K562 (cell line): ENCODE data around the gene TTC28. TPM values are rescaled to one million over a fixed set of nuclear protein-coding genes. Genes with fewer than 3 reads are reported as not detected.
A peak's percentile ranks its signal among the peaks of the same experiment; 100 is the strongest.

Experiments used
- CBFA2T2 ChIP-seq: fragments of 450-650 bp; conservative IDR thresholded peaks from 2 replicates; pipeline ENCODE4 v1.6.1; 2017; ENCODE audit warnings: mild to moderate bottlenecking
- POLR2A ChIP-seq: fragments of 450-650 bp; conservative IDR thresholded peaks from 2 replicates; pipeline ENCODE4 v1.6.1; 2016
- RBM14 ChIP-seq: fragments of 200-400 bp; formaldehyde crosslinking; IDR thresholded peaks from 2 replicates; pipeline ENCODE4 v1.6.1; 2018; ENCODE audit warnings: low read depth, mild to moderate bottlenecking, low read length, moderate library complexity, borderline replicate concordance; ENCODE audit not compliant: insufficient read depth
- SMARCE1 ChIP-seq: fragments of 450-650 bp; IDR thresholded peaks from 2 replicates; pipeline ENCODE4 v1.7.1; 2016; ENCODE audit warnings: mild to moderate bottlenecking
- SOX6 ChIP-seq: fragments of 450-650 bp; IDR thresholded peaks from 2 replicates; pipeline ENCODE4 v1.6.1; 2014; ENCODE audit warnings: mild to moderate bottlenecking
- TBL1XR1 ChIP-seq, 2 experiments: IDR thresholded peaks; 2 replicates each; pipeline ENCODE4 v1.6.1; 2012; ENCODE audit warnings: improper control_type of control experiment in 2 of 2, low read length in 2 of 2, mild to moderate bottlenecking in 1 of 2
- XRCC4 ChIP-seq: IDR thresholded peaks from one replicate; pipeline ENCODE4 v1.6.1; 2011; ENCODE audit not compliant: insufficient read depth, insufficient read length; ENCODE audit errors: extremely low read depth
- ZNF253 ChIP-seq: fragments of 250-450 bp; sonication (Bioruptor Pico); conservative IDR thresholded peaks from 2 replicates; pipeline ENCODE4 v1.6.1; 2021; ENCODE audit warnings: mild to moderate bottlenecking
- ZNF589 ChIP-seq: fragments of 200-800 bp; sonication (Bioruptor generic); IDR thresholded peaks from 2 replicates; pipeline ENCODE4 v1.6.1; 2016; ENCODE audit warnings: low read depth, missing genetic modification characterization, missing compliant biosample characterization
- polyA plus RNA-seq, 8 experiments: library from polyadenylated mRNA; depleted of rRNA in 4 of 8; stranded (reverse) in 5 of 8; unstranded in 3 of 8; fragments of >200 nt; fragmentation: Nextera tagmentation in 2 of 8; fragmentation: Illumina TruSeq in 1 of 8; extraction: Ambion mirVana in 2 of 8; extraction: Trizol in 1 of 8; gene quantifications; 2 replicates each; pipeline versions ENCODE4 v1.2.1 to v1.2.3, GENCODE V29; 2011 to 2014; ENCODE audit warnings: inconsistent platforms in 1 of 8, missing spikeins in 1 of 8
- total RNA-seq, 7 experiments: library from RNA; depleted of rRNA in 6 of 7; stranded (reverse); fragments of >200 nt in 6 of 7; fragmentation: Illumina TruSeq in 2 of 7; extraction: Trizol in 2 of 7; gene quantifications; 2 replicates each; pipeline versions ENCODE4 v1.2.1 to v1.2.3, GENCODE V29; 2011 to 2021; ENCODE audit warnings: low replicate concordance in 1 of 7
- TF ChIP-seq, protein P1 (sequence below), 2 experiments: fragments of 450-650 bp; conservative IDR thresholded peaks; 2 replicates each; pipeline ENCODE4 v1.6.1; 2017; ENCODE audit warnings: mild to moderate bottlenecking in 2 of 2, moderate library complexity in 2 of 2
- TF ChIP-seq, protein P2 (sequence below): fragments of 150-350 bp; IDR thresholded peaks from 2 replicates; pipeline ENCODE4 v1.6.1; 2014; ENCODE audit warnings: low read depth, mild to moderate bottlenecking, low read length, borderline replicate concordance
- TF ChIP-seq, protein P3 (sequence below): fragments of 250-450 bp; sonication (Bioruptor Pico); IDR thresholded peaks from 2 replicates; pipeline ENCODE4 v1.8.0; 2022; ENCODE audit warnings: moderate library complexity, mild to moderate bottlenecking, inconsistent platforms
- TF ChIP-seq, protein P4 (sequence below): fragments of 250-450 bp; sonication (Bioruptor Pico); IDR thresholded peaks from 2 replicates; pipeline ENCODE4 v1.4.0; 2020

The TTC28 gene
- total and polyA plus RNA-seq, 9 of the 15 experiments (the other 6 are each of a cell fraction or from before 2014, with no cell fraction given): 0.22 to 10.7 (median 3.1) TPM

DNA sequence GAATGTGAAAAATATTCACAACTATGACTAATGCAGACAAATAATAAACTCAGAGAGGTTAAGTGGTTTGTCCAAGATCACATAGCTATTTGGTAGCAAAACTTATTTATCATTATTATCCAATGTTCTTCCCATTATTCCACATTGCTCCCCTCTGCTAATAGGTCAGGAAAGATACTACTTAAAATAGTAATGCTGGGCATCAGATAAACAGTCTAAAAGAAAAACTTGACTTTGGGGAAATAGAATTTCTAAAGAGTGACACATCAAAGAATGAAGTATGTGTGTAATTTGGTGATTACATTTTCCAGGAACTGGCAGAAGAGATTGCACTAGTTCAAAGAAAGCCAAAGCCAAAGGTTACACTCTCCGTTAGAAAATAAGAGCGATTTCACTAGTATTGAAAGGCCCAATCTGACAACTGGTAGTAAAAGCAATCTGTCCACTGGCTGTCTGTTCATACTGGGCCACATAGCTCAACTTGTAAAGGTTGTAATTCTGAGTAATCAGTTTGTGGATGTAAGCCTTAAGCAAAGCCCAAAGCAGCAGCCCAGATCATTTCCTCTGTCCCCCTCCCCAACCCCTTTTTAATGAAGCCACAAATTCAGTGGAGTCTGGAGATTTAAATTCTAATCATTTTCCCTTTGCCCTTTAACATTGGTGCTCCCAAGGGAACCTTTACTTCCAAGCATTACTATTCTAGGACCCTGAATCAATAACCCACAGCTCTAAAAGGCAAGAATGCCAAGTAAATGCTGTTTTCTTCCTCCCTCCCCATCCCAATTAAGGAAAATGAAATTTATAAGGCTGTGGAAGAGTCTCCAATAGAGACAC is 283.5 kb downstream of the TTC28 start (continued):
- 0 out of 4 replicates have a peak, but pooled peaks of 1 of the 2 experiments have one; percentile 26 for TF ChIP-seq TBL1XR1 (IDR thresholded peaks at IDR 0.05; ENCODE audit: low read length in 2 of 2)
- TF ChIP-seq POLR2A: no peak
- TF ChIP-seq ZNF589 (CRISPR knock-in tag): no peak
- TF ChIP-seq, protein P1, sequence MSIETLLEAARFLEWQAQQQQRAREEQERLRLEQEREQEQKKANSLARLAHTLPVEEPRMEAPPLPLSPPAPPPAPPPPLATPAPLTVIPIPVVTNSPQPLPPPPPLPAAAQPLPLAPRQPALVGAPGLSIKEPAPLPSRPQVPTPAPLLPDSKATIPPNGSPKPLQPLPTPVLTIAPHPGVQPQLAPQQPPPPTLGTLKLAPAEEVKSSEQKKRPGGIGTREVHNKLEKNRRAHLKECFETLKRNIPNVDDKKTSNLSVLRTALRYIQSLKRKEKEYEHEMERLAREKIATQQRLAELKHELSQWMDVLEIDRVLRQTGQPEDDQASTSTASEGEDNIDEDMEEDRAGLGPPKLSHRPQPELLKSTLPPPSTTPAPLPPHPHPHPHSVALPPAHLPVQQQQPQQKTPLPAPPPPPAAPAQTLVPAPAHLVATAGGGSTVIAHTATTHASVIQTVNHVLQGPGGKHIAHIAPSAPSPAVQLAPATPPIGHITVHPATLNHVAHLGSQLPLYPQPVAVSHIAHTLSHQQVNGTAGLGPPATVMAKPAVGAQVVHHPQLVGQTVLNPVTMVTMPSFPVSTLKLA (conservative IDR thresholded peaks at IDR 0.05): peak in 1 of 2 experiments; percentile 38; a peak in 1 of 4 replicates
- TF ChIP-seq, protein P2, sequence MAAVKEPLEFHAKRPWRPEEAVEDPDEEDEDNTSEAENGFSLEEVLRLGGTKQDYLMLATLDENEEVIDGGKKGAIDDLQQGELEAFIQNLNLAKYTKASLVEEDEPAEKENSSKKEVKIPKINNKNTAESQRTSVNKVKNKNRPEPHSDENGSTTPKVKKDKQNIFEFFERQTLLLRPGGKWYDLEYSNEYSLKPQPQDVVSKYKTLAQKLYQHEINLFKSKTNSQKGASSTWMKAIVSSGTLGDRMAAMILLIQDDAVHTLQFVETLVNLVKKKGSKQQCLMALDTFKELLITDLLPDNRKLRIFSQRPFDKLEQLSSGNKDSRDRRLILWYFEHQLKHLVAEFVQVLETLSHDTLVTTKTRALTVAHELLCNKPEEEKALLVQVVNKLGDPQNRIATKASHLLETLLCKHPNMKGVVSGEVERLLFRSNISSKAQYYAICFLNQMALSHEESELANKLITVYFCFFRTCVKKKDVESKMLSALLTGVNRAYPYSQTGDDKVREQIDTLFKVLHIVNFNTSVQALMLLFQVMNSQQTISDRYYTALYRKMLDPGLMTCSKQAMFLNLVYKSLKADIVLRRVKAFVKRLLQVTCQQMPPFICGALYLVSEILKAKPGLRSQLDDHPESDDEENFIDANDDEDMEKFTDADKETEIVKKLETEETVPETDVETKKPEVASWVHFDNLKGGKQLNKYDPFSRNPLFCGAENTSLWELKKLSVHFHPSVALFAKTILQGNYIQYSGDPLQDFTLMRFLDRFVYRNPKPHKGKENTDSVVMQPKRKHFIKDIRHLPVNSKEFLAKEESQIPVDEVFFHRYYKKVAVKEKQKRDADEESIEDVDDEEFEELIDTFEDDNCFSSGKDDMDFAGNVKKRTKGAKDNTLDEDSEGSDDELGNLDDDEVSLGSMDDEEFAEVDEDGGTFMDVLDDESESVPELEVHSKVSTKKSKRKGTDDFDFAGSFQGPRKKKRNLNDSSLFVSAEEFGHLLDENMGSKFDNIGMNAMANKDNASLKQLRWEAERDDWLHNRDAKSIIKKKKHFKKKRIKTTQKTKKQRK: no peak
- TF ChIP-seq SOX6: peak; percentile 38; the same call in 1 of the 2 replicates
- TF ChIP-seq CBFA2T2: peak; percentile 66
- TF ChIP-seq RBM14: no peak
- TF ChIP-seq, protein P3, sequence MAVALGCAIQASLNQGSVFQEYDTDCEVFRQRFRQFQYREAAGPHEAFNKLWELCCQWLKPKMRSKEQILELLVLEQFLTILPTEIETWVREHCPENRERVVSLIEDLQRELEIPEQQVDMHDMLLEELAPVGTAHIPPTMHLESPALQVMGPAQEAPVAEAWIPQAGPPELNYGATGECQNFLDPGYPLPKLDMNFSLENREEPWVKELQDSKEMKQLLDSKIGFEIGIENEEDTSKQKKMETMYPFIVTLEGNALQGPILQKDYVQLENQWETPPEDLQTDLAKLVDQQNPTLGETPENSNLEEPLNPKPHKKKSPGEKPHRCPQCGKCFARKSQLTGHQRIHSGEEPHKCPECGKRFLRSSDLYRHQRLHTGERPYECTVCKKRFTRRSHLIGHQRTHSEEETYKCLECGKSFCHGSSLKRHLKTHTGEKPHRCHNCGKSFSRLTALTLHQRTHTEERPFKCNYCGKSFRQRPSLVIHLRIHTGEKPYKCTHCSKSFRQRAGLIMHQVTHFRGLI (CRISPR knock-in tag): no peak
- TF ChIP-seq ZNF253 (CRISPR knock-in tag): no peak
- no peak for TF ChIP-seq XRCC4
- TF ChIP-seq SMARCE1: peak; percentile 36; the same call in 1 of the 2 replicates
- TF ChIP-seq, protein P4, sequence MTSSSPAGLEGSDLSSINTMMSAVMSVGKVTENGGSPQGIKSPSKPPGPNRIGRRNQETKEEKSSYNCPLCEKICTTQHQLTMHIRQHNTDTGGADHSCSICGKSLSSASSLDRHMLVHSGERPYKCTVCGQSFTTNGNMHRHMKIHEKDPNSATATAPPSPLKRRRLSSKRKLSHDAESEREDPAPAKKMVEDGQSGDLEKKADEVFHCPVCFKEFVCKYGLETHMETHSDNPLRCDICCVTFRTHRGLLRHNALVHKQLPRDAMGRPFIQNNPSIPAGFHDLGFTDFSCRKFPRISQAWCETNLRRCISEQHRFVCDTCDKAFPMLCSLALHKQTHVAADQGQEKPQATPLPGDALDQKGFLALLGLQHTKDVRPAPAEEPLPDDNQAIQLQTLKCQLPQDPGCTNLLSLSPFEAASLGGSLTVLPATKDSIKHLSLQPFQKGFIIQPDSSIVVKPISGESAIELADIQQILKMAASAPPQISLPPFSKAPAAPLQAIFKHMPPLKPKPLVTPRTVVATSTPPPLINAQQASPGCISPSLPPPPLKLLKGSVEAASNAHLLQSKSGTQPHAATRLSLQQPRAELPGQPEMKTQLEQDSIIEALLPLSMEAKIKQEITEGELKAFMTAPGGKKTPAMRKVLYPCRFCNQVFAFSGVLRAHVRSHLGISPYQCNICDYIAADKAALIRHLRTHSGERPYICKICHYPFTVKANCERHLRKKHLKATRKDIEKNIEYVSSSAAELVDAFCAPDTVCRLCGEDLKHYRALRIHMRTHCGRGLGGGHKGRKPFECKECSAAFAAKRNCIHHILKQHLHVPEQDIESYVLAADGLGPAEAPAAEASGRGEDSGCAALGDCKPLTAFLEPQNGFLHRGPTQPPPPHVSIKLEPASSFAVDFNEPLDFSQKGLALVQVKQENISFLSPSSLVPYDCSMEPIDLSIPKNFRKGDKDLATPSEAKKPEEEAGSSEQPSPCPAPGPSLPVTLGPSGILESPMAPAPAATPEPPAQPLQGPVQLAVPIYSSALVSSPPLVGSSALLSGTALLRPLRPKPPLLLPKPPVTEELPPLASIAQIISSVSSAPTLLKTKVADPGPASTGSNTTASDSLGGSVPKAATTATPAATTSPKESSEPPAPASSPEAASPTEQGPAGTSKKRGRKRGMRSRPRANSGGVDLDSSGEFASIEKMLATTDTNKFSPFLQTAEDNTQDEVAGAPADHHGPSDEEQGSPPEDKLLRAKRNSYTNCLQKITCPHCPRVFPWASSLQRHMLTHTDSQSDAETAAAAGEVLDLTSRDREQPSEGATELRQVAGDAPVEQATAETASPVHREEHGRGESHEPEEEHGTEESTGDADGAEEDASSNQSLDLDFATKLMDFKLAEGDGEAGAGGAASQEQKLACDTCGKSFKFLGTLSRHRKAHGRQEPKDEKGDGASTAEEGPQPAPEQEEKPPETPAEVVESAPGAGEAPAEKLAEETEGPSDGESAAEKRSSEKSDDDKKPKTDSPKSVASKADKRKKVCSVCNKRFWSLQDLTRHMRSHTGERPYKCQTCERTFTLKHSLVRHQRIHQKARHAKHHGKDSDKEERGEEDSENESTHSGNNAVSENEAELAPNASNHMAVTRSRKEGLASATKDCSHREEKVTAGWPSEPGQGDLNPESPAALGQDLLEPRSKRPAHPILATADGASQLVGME: no peak
